ENCODE measurements around the gene TNNT3. TPM values are rescaled to one million over a fixed set of nuclear protein-coding genes. Genes with fewer than 3 reads are reported as not detected.
A peak's percentile ranks its signal among the peaks of the same experiment; 100 is the strongest.

Gene TNNT3
- total RNA-seq, 1 experiment from 2014 or later, result not detected

DNA sequence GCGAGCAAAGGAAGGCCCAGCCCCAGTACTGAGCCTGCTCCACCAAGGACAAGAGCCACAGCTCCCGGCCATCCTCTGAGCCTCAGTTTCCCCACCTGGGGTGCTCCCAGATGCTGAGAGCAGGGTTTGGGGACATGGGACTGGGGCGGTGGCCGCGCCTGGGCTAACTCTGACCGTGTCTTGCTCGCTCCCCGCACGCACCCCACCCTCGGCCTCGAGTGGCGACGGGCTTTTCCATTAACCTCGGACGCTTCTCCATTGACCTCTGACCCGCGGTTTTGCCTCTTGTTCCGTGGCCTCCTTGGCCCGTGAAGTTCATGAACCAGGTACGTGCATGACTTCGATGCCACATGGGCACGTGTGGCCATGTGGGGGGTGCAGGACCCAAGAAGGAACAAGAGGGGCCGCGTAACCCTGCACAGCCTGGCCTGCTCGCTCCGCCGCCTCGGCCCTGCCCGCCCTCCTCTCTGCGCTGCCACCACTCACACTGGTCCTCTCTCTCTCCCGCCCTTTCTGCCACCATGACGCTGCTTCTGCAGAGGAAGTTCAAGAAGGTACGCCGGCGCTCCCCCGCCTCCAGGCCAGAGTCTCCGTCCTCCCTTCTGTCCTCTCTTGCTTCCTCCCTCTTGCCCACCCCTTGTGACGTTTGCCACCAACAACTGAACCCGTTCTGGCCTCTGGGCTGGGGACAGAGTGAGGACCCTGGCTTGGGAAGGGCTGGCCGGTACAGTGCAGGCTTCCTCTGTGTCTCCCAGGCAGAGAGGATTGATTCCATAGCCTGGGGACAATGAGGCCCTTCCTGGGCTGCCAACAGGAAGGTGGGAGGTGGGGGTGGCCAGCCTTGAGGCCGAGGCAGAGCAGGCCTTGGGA is 6.9 kb downstream of the TNNT3 start:
- no CpG with 5 or more reads among the region's 41 CpGs for WGBS (ENCODE audit: extremely low coverage, insufficient read length, low lambda C conversion rate)

More for the DNA sequence above, 6.9 kb downstream of the TNNT3 start:
- TF ChIP-seq, protein P1, sequence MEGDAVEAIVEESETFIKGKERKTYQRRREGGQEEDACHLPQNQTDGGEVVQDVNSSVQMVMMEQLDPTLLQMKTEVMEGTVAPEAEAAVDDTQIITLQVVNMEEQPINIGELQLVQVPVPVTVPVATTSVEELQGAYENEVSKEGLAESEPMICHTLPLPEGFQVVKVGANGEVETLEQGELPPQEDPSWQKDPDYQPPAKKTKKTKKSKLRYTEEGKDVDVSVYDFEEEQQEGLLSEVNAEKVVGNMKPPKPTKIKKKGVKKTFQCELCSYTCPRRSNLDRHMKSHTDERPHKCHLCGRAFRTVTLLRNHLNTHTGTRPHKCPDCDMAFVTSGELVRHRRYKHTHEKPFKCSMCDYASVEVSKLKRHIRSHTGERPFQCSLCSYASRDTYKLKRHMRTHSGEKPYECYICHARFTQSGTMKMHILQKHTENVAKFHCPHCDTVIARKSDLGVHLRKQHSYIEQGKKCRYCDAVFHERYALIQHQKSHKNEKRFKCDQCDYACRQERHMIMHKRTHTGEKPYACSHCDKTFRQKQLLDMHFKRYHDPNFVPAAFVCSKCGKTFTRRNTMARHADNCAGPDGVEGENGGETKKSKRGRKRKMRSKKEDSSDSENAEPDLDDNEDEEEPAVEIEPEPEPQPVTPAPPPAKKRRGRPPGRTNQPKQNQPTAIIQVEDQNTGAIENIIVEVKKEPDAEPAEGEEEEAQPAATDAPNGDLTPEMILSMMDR (conservative IDR thresholded peaks at IDR 0.05), result no peak
- Histone ChIP-seq H3K14ac (ENCODE audit: insufficient read depth, low read length) (no peak overlapping the region), H3K23ac (ENCODE audit: insufficient read length, low read depth, low read length) (no peak overlapping the region), H3K27me3 (ENCODE audit: insufficient read depth, low read length) (no peaks in the 10 kb centered on the region), H3K9ac (ENCODE audit: extremely low read depth, insufficient read length, low read length) (no peak overlapping the region), H2BK12ac (ENCODE audit: insufficient read length, low read depth, low read length) (no peak overlapping the region), H3K56ac (ENCODE audit: insufficient read length, low read depth, low read length) (no peak overlapping the region), H2BK20ac (ENCODE audit: low read depth, low read length, poor library complexity, severe bottlenecking) (no peak overlapping the region), H3K79me1 (ENCODE audit: insufficient read depth, low read depth, low read length, poor library complexity, severe bottlenecking) (no peaks in the 10 kb centered on the region), H3K18ac (ENCODE audit: insufficient read length, low read depth, low read length) (no peak overlapping the region), H2AFZ (ENCODE audit: low read length) (no peak overlapping the region), H4K91ac (ENCODE audit: insufficient read length, low read depth, low read length) (no peak overlapping the region), H3K4me1 (ENCODE audit: insufficient read depth, low read length) (no peaks in the 10 kb centered on the region), H3K27ac (ENCODE audit: insufficient read length, low read depth, low read length) (no peak overlapping the region), H3T11ph (ENCODE audit: low read length) (no peak overlapping the region), H3K79me2 (ENCODE audit: insufficient read depth, low read length) (no peaks in the 10 kb centered on the region), H3K4me2 (ENCODE audit: insufficient read depth, insufficient read length, low read length) (no peak overlapping the region), H4K5ac (ENCODE audit: insufficient read length, low read depth, low read length) (no peak overlapping the region), H2BK15ac (ENCODE audit: low read depth, low read length) (no peak overlapping the region), H4K20me1 (ENCODE audit: control insufficient read depth, insufficient read depth, insufficient read length) (no peaks in the 10 kb centered on the region), H2BK120ac (ENCODE audit: low read depth, low read length, poor library complexity, severe bottlenecking) (no peak overlapping the region), H3K23me2 (ENCODE audit: insufficient read length, low read depth, low read length, poor library complexity, severe bottlenecking) (peaks cover 3% of the 10 kb centered on the region), H4K8ac (replicated peaks; ENCODE audit: insufficient read length, low read depth, low read length) (no peak overlapping the region), H3K9me3 (ENCODE audit: control insufficient read depth, low read depth, low read length) (no peaks in the 10 kb centered on the region), H2BK5ac (ENCODE audit: insufficient read length, low read length) (no peak overlapping the region), H2AK5ac (ENCODE audit: insufficient read length, low read length) (no peak overlapping the region), H3K4ac (ENCODE audit: low read depth, low read length) (no peak overlapping the region)
- peaks cover 2 to 3% of the 10 kb centered on the region in 2 experiments; a peak in 2 of 4 replicates for H3K4me1 Mint-ChIP-seq
- H3K36me3 Mint-ChIP-seq (ENCODE audit: insufficient read depth in 1 of 3, low read depth in 3 of 3), result no peaks in the 10 kb centered on the region
- H3K27ac Mint-ChIP-seq, result peak overlapping the region in 1 of 3 experiments; percentile 79; a peak in 2 of 7 replicates
- peaks cover 16% of the 10 kb centered on the region for H3K27me3 Mint-ChIP-seq (ENCODE audit: low read depth)
- DNase-seq, result no peak
- no peak overlapping the region for H3K4me3 Mint-ChIP-seq
- no peaks in the 10 kb centered on the region for H3K9me3 Mint-ChIP-seq
